ENCODE data around the gene EIF2S1.

Gene EIF2S1

DNA sequence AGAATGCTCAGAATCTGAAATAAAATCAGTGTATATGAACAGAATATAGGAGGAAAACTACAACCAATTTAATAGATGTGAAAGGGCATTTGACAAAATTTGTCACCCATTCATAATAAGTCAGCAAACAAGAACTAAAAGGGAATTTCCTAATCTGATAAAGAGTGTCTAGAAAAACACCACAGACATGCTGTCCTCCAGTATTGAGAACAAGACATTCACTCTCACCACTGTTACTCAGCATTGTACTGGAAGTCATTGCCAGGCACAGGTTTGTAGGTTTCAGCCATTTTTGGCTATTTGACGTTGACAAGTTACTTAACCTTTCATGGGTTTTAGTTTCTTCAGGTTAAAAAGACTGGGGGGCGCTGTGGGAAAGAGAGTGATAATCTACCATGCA, 13.2 kb downstream of the EIF2S1 start:
- Histone ChIP-seq H3K4me3 (ENCODE audit: low read depth in 1 of 2, low read length in 2 of 2) (no peak overlapping the region), H3K9me3 (ENCODE audit: control insufficient read depth in 1 of 2, low read length in 2 of 2) (no peaks in the 10 kb centered on the region), H3K27me3 (ENCODE audit: low read depth, low read length) (no peaks in the 10 kb centered on the region), H3K4me1 (ENCODE audit: control insufficient read depth in 1 of 2, insufficient read depth in 2 of 2, low read length in 2 of 2) (no peaks in the 10 kb centered on the region), H3K27ac (ENCODE audit: low read length) (no peak overlapping the region), H3K36me3 (ENCODE audit: control insufficient read depth in 1 of 2, insufficient read depth in 2 of 2, low read length in 2 of 2) (peaks cover 49 to 58% of the 10 kb centered on the region in 2 donors)

GRCh38 chr14:67377916-67378315, 17.8 kb downstream of the EIF2S1 start:
- H3K9me3 ChIP-seq (ENCODE audit: control insufficient read depth in 1 of 2, low read length in 2 of 2): no peaks in the 10 kb centered on the region
- H3K27ac ChIP-seq (ENCODE audit: low read length): no peak overlapping the region
- H3K36me3 ChIP-seq (ENCODE audit: control insufficient read depth in 1 of 2, insufficient read depth in 2 of 2, low read length in 2 of 2): peaks cover 86 to 88% of the 10 kb centered on the region in 2 donors
- no peak overlapping the region for H3K4me3 ChIP-seq (ENCODE audit: low read depth in 1 of 2, low read length in 2 of 2)
- no peaks in the 10 kb centered on the region for H3K4me1 ChIP-seq (ENCODE audit: control insufficient read depth in 1 of 2, insufficient read depth in 2 of 2, low read length in 2 of 2)
- H3K27me3 ChIP-seq (ENCODE audit: low read depth, low read length): no peaks in the 10 kb centered on the region

DNA sequence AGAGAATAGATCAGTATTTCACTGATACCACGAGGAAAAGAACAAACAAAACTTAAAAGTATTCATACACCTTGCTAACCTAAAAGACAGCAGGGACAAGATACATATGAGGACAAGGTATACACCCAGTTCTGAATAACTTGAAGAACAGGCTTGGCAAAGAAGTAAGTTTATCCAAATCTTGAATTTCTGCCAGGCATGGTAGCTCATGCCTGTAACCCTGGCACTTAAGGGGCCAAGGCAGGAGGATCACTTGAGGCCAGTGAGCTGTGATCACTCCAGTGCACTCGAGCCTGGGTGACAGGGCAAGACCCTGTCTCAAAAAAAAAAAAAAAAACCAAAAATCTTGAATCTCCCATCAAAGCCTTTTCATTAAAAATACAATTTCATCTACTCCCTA, 25.0 kb downstream of the EIF2S1 start:
- Histone ChIP-seq H3K36me3 (ENCODE audit: control insufficient read depth in 1 of 2, insufficient read depth in 2 of 2, low read length in 2 of 2) (peaks cover 51 to 63% of the 10 kb centered on the region in 2 donors), H3K27me3 (ENCODE audit: low read depth, low read length) (no peaks in the 10 kb centered on the region), H3K27ac (ENCODE audit: low read length) (no peak overlapping the region), H3K4me3 (ENCODE audit: low read depth in 1 of 2, low read length in 2 of 2) (no peak overlapping the region), H3K4me1 (ENCODE audit: control insufficient read depth in 1 of 2, insufficient read depth in 2 of 2, low read length in 2 of 2) (no peaks in the 10 kb centered on the region), H3K9me3 (ENCODE audit: control insufficient read depth in 1 of 2, low read length in 2 of 2) (no peaks in the 10 kb centered on the region)

- H3K4me3 ChIP-seq (ENCODE audit: low read depth in 1 of 2, low read length in 2 of 2): no peak overlapping the region
- H3K4me1 ChIP-seq (ENCODE audit: control insufficient read depth in 1 of 2, insufficient read depth in 2 of 2, low read length in 2 of 2): no peaks in the 10 kb centered on the region
- no peaks in the 10 kb centered on the region for H3K9me3 ChIP-seq (ENCODE audit: control insufficient read depth in 1 of 2, low read length in 2 of 2)
- H3K36me3 ChIP-seq (ENCODE audit: control insufficient read depth in 1 of 2, insufficient read depth in 2 of 2, low read length in 2 of 2): peaks cover 46 to 58% of the 10 kb centered on the region in 2 donors
- no peaks in the 10 kb centered on the region for H3K27me3 ChIP-seq (ENCODE audit: low read depth, low read length)
- no peak overlapping the region for H3K27ac ChIP-seq (ENCODE audit: low read length)
These were observed 25.5 kb downstream of the EIF2S1 start for GRCh38 chr14:67385618-67386017.

DNA sequence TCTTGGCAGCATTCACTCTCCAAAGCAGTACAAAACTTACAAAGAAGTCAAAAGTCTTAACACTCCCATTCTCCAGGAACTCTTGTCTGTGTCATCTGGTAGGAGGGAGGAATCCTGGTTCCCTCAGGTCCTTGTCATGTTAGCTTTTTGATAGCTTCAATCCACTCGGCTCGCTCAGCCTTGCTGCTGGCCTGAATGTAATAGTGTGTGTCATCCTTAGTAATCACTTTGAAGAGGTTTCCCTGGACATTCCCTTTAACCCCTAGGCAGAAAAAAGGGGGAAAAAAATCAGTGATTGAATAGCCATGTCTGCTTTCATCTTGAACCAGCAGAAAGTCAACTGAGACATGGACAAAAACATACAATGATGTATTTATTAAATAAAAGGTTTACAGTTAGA, 27.1 kb downstream of the EIF2S1 start:
- H3K36me3 ChIP-seq (ENCODE audit: control insufficient read depth in 1 of 2, insufficient read depth in 2 of 2, low read length in 2 of 2): peaks cover 30 to 42% of the 10 kb centered on the region in 2 donors
- no peaks in the 10 kb centered on the region for H3K27me3 ChIP-seq (ENCODE audit: low read depth, low read length)
- H3K4me1 ChIP-seq (ENCODE audit: control insufficient read depth in 1 of 2, insufficient read depth in 2 of 2, low read length in 2 of 2): no peaks in the 10 kb centered on the region
- H3K4me3 ChIP-seq (ENCODE audit: low read depth in 1 of 2, low read length in 2 of 2): no peak overlapping the region
- H3K27ac ChIP-seq (ENCODE audit: low read length): no peak overlapping the region
- H3K9me3 ChIP-seq (ENCODE audit: control insufficient read depth in 1 of 2, low read length in 2 of 2): no peaks in the 10 kb centered on the region

DNA sequence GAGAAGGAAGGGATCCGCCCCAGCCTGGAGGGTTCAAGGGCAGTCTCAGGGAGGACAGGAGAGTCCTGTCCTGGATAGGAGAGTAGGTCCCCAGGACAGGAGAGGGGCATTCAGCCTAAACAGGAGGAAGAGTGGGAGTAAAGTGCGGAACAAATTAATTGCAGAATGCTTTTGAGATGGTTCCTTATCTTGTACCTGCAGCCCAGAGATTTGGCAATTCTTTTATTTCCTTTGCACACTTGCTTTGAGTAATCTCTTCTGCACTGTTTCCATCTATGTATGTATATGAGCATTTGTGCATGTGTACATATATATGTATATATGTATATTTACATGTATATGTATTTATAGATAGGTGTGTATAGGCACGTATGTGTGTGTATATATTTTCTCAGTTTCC, 29.1 kb downstream of the EIF2S1 start:
- Histone ChIP-seq H3K27me3 (ENCODE audit: low read depth, low read length) (no peaks in the 10 kb centered on the region), H3K9me3 (ENCODE audit: control insufficient read depth in 1 of 2, low read length in 2 of 2) (no peaks in the 10 kb centered on the region), H3K4me1 (ENCODE audit: control insufficient read depth in 1 of 2, insufficient read depth in 2 of 2, low read length in 2 of 2) (no peaks in the 10 kb centered on the region), H3K36me3 (ENCODE audit: control insufficient read depth in 1 of 2, insufficient read depth in 2 of 2, low read length in 2 of 2) (peaks cover 10 to 22% of the 10 kb centered on the region in 2 donors), H3K4me3 (ENCODE audit: low read depth in 1 of 2, low read length in 2 of 2) (no peak overlapping the region), H3K27ac (ENCODE audit: low read length) (no peak overlapping the region)

DNA sequence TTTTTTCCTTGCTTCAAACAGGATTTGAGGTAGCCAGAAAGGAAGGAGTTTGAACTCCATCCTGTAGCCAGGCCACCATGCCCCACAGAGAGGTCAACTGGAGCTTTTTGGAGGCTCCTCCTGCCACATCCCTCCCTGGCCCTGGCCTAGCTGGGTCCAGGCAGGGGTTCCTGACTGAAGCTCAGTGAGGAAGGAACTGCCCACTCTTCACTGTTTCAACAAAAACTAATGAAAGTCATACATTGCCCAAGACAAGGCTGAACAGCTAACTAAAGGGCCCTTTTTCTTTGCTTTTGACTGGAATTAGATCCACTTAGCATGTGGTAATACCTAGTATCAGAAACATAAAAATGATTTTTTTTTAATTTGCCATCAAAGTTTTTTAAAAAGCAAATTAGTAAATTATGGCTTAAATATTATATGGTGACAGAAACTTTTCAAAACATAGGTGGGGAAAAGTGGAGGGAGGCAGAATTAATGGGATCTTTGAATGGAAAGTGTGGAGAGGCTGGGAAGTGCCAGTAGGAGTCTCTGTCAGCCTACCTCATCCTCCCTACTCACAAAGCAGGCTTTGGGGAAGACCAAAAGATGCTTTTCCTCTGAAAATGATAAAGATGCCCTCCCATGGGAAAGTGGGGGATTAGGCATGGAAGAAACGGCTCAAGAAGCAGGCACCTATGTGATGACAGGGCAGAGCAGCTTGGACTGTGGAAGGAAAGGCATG, 29.8 kb downstream of the EIF2S1 start:
- no peaks in the 10 kb centered on the region for H3K27me3 ChIP-seq (ENCODE audit: low read depth, low read length)
- H3K36me3 ChIP-seq (ENCODE audit: control insufficient read depth in 1 of 2, insufficient read depth in 2 of 2, low read length in 2 of 2): peaks cover 4 to 15% of the 10 kb centered on the region in 2 donors
- no peaks in the 10 kb centered on the region for H3K4me1 ChIP-seq (ENCODE audit: control insufficient read depth in 1 of 2, insufficient read depth in 2 of 2, low read length in 2 of 2)
- no peaks in the 10 kb centered on the region for H3K9me3 ChIP-seq (ENCODE audit: control insufficient read depth in 1 of 2, low read length in 2 of 2)
- no peak overlapping the region for H3K4me3 ChIP-seq (ENCODE audit: low read depth in 1 of 2, low read length in 2 of 2)
- no peak overlapping the region for H3K27ac ChIP-seq (ENCODE audit: low read length)

DNA sequence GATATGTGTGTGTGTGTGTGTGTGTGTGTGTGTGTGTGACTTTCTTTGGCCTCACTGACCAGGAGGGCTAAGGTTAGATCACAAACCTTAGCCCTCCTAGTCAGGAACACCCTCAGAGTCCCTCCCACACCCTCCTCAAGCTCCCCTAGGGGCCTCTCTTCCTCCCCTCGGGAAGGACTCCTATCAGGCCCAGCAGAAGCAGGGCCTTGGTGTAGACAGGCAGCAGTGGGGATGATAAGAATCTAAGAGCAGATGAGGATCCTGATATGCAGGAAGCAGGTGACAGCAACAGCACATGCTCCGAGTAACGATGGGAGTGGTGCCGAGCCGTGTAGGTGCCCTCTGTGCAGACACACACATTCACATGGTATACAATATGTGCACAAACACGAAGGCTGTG, 31.1 kb downstream of the EIF2S1 start:
- no peaks in the 10 kb centered on the region for H3K27me3 ChIP-seq (ENCODE audit: low read depth, low read length)
- H3K36me3 ChIP-seq (ENCODE audit: control insufficient read depth in 1 of 2, insufficient read depth in 2 of 2, low read length in 2 of 2): peaks cover 0 to 7% of the 10 kb centered on the region in 2 donors
- H3K9me3 ChIP-seq (ENCODE audit: control insufficient read depth in 1 of 2, low read length in 2 of 2): no peaks in the 10 kb centered on the region
- H3K4me1 ChIP-seq (ENCODE audit: control insufficient read depth in 1 of 2, insufficient read depth in 2 of 2, low read length in 2 of 2): no peaks in the 10 kb centered on the region
- no peak overlapping the region for H3K27ac ChIP-seq (ENCODE audit: low read length)
- no peak overlapping the region for H3K4me3 ChIP-seq (ENCODE audit: low read depth in 1 of 2, low read length in 2 of 2)

GRCh38 chr14:67392123-67392522, 32.0 kb downstream of the EIF2S1 start:
- Histone ChIP-seq H3K9me3 (ENCODE audit: control insufficient read depth in 1 of 2, low read length in 2 of 2) (no peaks in the 10 kb centered on the region), H3K36me3 (ENCODE audit: control insufficient read depth in 1 of 2, insufficient read depth in 2 of 2, low read length in 2 of 2) (no peaks in the 10 kb centered on the region), H3K27me3 (ENCODE audit: low read depth, low read length) (no peaks in the 10 kb centered on the region), H3K4me1 (ENCODE audit: control insufficient read depth in 1 of 2, insufficient read depth in 2 of 2, low read length in 2 of 2) (no peaks in the 10 kb centered on the region), H3K4me3 (ENCODE audit: low read depth in 1 of 2, low read length in 2 of 2) (no peak overlapping the region), H3K27ac (ENCODE audit: low read length) (no peak overlapping the region)

- Histone ChIP-seq H3K9me3 (ENCODE audit: control insufficient read depth in 1 of 2, low read length in 2 of 2) (no peaks in the 10 kb centered on the region), H3K36me3 (ENCODE audit: control insufficient read depth in 1 of 2, insufficient read depth in 2 of 2, low read length in 2 of 2) (no peaks in the 10 kb centered on the region), H3K27ac (ENCODE audit: low read length) (no peak overlapping the region), H3K27me3 (ENCODE audit: low read depth, low read length) (no peaks in the 10 kb centered on the region), H3K4me3 (ENCODE audit: low read depth in 1 of 2, low read length in 2 of 2) (no peak overlapping the region), H3K4me1 (ENCODE audit: control insufficient read depth in 1 of 2, insufficient read depth in 2 of 2, low read length in 2 of 2) (no peaks in the 10 kb centered on the region)
These were observed 32.7 kb downstream of the EIF2S1 start for GRCh38 chr14:67392800-67393199.

- Histone ChIP-seq H3K4me3 (ENCODE audit: low read depth in 1 of 2, low read length in 2 of 2) (no peak overlapping the region), H3K36me3 (ENCODE audit: control insufficient read depth in 1 of 2, insufficient read depth in 2 of 2, low read length in 2 of 2) (no peaks in the 10 kb centered on the region), H3K27ac (ENCODE audit: low read length) (no peak overlapping the region), H3K9me3 (ENCODE audit: control insufficient read depth in 1 of 2, low read length in 2 of 2) (no peaks in the 10 kb centered on the region), H3K27me3 (ENCODE audit: low read depth, low read length) (no peaks in the 10 kb centered on the region), H3K4me1 (ENCODE audit: control insufficient read depth in 1 of 2, insufficient read depth in 2 of 2, low read length in 2 of 2) (no peaks in the 10 kb centered on the region)
These were observed 33.6 kb downstream of the EIF2S1 start for GRCh38 chr14:67393689-67394088.

Measured in muscle layer of duodenum (tissue), 2 donors.